HG02973 (cell line): ENCODE data around the gene TLNRD1.
"Not testable (repeated sequence)": the region's sequence is repeated elsewhere in the genome, so short reads cannot be mapped to it uniquely, and the experiment has no call there.

ENCODE experiments used
- ATAC-seq: cut with Tn5 transposase; IDR thresholded peaks from one replicate; pipeline ENCODE4 v1.9.1; 2021; ENCODE audit warnings: moderate library complexity; ENCODE audit not compliant: unreplicated experiment

The TLNRD1 gene

DNA sequence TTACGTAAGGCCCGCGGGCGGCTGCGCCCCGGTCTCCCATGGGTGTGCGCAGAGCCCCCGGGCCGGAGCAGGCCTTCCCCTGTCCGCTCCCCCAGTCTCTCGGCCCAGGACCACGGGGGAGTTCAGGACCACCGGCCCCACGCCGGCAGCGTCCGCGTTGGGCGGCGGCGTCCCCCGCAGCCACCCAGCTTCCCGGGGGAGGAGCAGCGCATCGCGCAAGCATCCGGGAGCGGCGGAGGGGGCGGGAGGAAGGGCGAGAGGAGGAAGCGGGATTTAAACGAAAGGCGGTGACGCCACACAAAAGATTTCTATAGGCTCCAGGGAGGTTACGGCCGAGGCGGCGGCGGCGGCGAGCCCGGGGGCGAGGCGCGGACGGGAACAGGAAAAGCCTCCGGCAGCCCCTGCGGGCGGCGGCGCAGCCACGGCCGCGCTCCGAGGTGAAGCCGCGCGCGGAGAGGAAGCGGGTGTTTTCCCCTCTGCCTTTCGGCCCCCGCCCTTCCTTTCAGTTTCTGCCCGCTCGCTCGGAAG lies at the start of gene TLNRD1:
Gene TLNRD1, plus strand, starts transcription at position 300 of the 528 bp plus-strand sequence. CDS start 1,349 bp downstream, outside the sequence.
- ATAC-seq, result peak; percentile 52

DNA sequence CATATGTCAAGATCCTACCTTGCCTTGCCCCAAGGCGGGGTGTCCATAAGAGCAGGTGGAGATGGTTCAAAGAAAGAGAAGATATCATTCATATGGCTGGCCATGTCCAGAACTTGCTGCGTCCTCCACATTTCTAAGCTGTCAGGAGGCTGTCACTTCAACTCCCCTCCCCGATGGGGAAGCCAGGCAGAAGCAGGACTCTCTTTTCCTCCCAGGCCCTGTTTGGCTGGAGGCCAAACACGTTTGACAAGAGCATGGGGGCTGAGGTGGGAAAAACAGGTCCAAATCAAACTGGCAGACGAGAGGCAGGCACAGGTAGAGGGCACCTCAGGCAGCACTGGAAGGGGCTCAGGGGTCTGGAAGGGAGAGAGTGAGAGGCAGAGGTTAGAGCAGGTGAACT lies 48.8 kb upstream of the TLNRD1 start:
- ATAC-seq, result no peak

DNA sequence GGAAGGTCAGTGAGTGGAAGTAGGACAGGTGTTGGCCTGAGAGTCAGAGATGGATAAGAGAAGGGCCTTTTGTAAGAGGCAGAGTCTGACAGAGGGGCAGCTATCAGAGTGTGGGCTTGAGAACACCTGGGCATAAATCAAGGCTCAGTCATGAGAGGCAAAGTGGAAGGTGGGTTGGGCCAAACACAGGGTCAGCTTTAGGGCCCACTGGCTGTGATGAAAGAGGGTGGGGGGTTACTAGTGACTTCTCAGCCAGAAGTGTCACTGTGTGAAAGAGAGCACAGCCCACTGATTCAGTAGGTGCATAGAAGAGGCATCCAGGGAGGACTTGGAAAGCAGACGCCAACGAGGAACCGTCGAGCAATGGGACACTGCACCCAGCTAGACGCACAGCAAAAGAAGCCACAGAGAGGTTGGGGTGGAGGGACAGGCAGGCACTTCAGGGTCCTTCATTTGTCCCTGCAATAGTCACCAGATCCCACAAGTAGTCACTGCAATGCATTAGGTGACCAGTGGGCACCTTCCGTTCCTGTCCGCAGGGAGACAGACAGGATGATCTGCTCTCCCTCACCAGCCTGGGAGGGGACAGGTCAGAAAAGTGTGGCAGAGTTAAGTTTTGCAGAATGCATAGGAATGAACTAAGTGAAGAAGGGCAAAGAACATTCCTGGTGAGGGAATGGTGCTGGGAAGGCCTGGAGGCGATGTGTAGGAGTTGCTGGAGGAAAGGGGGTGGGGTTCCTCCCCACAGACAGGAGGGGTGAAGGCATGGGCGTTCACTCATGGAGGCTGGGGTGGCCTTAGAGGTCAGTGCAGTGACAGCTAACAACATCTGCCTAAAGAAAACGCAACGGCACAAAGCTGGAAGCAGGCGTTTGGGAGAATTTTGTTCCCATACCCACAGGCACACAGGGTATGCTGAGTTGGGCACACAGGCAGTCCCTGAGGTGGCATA lies 47.4 kb upstream of the TLNRD1 start:
- no peak for ATAC-seq

DNA sequence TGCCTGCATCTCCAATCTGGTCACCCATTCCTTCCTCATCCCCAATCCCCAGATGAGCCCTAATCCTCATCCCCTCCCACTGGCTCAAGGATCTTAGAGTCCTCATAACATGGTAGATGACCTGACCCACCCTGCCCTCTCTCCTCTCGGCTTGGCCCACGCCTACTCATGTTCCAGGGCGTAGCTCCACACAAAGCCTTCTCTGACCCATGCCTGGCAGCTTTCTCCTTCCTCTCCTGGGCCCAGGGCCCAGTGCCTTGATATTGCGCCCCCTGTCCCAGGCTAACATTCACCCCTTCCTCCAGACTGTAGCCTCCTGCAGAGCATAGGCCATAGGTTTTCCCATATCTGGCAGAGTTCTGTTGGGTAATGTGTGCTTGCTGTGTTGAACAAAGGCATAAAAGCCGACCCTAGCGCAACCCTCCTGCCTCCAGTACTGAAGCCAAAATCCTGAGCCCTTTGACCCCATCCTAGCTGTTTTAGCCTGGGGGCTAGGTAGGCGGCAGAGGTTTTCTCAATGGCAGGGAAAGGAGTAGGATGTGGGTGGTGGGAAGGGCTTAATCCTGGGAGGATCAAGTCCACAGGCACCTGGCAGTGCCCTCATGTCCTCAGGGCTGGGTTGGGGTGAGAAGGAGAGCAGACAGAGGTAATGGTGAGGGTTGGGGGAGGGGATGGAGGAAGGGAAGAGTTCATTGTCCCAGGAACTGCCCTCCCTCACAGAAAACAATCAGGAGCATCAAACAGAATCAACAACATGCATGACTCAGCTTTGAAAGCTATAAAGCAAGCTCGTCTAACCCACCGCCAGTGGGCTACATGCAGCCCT lies 46.6 kb upstream of the TLNRD1 start:
- ATAC-seq, result no peak

DNA sequence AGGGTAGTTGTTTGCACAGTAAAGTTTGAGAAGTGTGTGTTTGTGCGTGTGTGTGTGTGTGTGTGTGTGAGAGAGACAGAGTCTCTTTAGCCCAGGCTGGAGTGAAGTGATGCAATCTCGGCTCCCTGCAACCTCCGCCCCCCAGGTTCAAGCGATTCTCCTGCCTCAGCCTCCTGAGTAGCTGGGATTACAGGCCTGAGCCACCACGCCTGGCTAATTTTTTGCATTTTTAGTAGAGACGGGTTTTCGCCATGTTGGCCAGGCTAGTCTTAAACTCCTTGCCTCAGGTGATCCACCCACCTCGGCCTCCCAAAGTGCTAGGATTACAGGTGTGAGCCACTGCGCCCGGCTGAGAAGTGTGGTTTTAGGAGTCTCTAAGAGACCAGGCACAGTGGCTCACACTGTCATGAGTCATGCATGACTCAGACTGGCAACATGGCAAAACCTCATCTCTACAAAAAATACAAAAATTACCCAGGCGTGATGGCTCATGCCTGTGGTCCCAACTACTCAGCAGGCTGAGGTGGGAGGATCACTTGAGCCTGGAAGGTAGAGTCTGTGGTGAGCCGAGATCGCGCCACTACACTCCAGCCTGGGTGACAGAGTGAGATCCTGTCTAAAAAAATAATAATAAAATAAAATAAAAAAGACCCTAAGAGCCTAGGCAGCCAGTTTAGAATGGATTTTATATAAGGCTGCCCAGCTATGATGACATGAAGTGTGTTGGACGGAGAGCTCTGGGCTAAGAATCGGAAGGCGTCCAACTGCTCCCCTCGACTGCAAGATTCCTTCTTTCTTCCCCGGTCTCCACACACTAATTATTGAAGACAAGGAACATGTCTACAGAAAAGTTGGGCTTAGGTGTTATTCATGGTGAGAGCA lies 44.9 kb upstream of the TLNRD1 start:
- not testable (repeated sequence) for ATAC-seq

DNA sequence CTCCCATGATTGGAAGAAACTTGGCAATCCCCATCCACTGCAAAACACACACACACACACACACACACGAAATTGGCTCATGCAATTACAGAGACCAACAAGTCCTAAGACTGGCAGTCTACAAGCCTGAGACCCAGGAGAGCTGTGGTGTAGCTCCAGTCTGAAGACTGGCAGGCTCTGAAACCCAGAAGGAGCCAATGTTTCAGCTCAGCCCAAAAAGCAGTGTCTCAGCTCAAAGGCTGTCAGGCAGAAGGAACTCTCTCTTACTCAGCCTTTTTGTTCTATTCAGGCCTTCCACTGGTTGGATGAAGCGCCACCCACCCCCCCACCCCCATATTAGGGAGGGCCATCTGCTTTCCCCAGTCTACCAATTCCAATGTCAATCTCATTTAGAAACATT lies 43.2 kb upstream of the TLNRD1 start:
- ATAC-seq, result no peak

DNA sequence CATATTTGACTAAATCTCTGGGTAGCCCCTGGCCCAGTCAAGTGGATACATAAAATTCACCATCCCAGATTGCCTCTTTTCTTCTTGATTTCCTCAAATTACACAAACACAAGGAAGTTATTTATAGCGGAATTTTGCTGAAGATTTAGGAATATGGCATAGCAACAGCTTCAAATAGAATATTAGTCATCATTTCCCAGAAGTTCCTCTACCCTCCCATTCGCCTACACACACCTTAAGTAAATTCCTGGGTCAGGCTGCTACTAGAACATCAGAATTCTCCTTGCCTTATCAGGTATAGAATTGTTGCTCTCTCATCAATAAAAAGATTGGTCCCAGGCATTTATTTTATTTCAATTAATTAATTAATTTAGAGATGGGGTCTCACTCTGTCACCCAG lies 42.7 kb upstream of the TLNRD1 start:
- no peak for ATAC-seq

DNA sequence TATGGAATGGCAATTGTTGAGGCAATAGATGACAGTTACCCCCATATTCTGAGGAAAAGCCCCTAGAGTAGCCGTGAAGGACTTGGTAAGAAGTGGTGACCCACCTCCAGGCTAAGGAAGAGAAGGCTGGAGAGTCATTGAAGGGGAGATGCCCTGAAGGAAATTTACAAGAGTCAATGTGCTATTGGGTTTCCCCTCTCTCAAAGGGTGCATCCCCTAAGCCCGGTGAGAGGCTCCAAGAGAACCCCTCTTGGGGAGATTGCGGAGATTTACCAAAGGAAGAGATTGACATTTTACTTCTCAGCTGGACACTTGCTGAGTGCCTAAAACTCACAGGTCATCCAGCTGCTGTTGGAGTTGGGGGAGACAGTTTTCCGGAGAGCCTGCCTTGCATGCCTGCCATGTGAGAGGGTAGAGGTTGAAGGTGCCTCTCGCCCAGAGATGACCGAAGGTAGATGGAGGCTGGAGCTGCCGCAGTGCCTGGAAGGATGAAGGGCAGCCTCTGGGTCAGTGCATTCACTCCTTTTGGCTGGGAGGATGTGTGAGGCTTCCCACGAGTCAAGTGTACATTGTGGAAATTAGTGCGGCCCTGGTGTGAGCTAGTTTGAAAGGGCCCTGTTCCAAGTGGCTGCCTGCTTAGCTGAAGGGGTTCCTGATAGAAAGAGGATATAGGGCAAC lies 41.8 kb upstream of the TLNRD1 start:
- no peak for ATAC-seq

DNA sequence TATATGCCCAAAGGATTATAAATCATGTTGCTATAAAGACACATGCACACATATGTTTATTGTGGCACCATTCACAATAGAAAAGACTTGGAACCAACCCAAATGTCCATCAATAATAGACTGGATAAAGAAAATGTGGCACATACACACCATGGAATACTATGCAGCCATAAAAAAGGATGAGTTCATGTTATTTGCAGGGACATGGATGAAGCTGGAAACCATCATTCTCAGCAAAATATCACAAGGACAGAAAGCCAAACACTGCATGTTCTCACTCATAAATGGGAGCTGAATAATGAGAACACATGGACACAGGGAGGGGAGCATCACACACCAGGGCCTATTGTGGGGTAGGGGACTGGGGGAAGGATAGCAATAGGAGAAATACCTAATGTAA lies 35.3 kb upstream of the TLNRD1 start:
- ATAC-seq, result not testable (repeated sequence)

DNA sequence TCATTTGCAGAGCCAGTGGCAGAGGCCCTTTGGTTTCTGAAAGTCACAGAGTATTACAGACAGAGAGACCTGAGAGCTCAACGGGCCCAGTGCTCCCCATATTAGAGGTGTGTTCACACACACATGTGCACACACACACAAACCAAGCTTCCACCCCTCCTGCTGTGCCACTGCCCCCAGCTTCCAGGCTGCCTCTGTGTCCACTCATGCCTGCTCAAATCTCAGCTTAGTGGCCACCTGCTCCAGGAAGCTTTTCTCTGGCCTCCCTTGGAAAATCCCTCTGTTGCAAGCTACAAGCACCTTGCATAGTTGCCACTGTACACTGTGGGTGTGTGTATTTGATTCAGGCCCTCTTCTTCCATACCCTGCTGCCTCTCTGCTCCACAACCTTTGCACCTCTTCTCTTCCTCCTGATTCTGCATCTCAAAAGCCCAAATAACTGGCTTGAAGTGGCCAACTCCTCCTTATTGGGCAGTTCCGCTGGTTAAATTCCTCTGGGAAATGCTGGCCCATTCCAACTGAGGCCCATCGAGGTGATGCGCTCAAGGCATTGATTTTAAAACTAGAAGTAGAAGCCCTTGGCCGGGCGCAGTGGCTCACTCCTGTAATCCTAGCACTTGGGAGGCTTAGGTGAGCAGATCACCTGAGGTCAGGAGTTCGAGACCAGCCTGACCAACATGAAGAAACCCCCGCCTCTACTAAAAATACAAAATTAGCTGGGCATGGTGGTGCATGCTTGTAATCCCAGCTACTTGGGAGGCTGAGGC lies 34.1 kb upstream of the TLNRD1 start:
- ATAC-seq, result no peak

DNA sequence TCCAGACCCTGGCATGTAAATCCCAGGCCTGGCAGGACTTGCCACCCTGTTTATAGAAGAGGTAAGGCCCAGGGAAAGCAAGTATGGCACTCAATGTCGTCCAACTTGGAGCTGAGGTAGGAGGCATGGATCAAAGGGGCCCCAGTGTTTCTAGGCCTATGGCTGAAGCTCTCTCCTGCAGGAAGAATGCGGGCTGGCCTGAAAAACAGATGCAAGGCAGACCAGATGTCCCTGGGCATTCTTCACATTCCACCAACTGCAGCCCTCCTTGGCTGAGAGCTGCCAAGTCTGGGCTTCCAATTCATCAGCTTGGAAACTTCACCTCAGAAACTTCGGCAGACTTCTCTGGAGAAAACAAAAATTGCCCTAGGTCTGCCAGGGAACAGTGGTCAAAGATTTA lies 33.3 kb upstream of the TLNRD1 start:
- no peak for ATAC-seq

DNA sequence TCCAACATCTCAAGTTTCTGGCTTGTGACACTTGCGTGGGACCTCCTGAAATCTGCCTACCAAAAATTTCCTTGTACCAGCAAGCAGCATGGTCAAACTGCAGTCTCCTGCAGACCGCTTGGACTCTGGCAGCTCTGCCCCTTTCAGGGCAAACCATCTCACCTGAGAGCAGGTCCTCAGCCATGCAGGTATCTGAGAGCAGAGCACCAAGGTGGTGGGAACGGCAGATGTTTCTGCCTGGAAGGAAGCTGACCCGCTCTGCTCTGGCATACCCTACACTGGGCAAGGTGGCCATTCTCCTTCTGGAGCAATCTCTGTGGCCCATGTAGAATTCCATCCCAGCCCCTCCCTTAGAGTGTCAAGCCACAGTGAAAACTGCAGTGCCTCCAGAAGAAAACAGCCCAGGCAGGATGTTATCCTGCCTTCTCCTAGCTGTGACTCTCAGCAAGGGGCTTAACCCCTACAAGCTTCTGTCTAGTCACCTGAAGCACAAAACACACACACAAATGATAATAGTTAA lies 32.7 kb upstream of the TLNRD1 start:
- no peak for ATAC-seq

DNA sequence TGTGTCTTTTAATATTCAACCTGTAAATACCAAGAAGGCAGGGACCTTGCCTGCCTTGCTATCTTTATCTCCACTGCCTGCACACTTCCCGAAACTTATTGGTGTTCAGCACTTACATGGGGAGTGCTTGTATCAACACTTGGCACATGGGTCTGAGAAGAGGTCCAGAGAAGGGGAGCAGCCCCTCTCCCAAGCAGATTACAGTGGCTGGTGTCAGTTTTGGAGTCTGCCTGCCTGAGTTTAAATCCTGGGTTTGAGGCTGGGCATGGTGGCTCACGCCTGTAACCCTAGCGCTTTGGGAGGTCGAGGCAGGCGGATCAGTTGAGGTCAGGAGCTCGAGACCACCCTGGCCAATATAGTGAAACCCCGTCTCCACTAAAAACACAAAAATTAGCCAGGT lies 31.4 kb upstream of the TLNRD1 start:
- no peak for ATAC-seq

DNA sequence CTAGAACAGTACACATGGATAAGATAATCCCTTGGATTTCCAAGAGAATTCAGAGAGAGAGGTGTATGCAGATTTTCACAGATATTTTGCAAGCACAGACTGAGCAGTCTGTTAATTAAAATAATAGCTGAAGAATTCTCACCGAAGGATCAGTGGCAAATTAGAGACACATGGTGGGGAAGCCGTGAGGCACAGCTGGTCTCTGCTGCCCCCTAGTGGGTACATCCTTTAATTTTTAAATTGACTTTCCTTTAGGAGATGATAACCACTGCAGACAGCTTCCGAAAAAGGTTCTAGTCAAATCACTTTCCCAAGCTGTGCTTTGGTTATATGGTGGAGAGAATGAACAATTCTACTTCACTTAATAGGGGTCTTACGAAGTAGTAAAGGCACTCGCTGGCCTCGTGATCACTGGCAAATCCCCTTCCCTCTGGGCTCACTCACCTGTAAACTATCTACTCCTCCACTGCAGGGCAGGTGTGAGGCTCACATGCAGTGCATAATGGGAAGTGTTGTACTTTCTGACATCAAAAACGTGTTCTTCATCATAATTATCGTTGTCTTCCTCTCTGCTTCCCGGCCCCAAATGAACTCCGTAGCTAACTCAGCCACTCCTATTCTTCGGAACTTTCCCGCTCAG lies 30.6 kb upstream of the TLNRD1 start:
- ATAC-seq, result no peak

DNA sequence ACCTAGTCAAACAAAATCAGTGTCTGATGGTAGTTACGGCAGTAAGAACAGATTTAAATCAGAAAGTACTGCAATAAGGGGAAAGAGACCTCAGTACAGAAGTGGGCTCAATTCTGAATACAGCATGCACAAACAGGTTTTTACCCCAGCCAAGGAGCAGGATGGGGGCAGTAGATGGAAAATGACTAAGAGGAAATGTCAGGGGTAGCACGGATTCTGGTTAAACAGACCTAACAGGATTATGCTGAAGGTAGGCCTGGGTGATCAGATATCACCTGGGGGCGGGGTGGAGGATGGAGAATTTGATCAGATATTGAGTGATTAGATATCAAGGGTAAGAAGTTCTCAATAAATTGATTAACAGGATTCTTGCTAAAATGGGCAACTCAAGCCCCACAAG lies 30.1 kb upstream of the TLNRD1 start:
- no peak for ATAC-seq

DNA sequence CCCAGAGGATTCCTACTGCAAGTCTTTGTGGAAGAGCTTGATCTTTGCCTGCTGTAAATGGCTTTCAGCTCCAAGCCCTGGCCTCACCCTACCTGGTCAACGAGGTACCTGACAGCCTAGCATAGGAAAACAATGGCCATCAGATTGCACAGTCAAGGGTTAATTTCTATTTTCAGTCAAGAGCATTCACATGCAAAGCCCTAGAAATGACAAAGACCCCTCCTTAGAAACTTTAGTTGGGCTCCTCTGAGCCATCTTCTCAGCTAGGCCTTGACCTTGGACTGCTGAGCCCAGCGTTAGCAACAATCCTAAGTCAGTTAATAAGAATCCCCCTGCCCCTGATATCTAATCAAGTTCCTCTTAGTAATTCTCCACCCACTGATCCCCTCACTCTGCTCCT lies 29.6 kb upstream of the TLNRD1 start:
- no peak for ATAC-seq

DNA sequence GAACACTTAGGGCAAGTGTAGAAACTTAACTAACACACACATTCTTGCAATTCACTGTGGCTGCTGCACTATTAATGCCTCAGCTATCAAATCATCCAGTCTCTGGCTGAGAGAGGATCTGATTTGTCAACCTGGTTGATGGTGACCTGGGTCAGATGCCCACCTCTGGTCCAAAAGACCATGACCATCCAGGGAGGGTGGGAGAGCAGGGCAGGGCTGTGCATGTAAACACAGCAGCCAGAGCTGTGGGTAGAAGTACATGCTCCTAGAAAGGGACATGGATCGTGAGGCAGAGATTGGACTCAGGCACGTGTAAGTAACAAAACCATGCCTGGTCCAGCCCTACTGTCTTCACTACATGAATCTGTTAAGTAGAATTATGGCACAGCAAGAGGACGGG lies 28.4 kb upstream of the TLNRD1 start:
- no peak for ATAC-seq

DNA sequence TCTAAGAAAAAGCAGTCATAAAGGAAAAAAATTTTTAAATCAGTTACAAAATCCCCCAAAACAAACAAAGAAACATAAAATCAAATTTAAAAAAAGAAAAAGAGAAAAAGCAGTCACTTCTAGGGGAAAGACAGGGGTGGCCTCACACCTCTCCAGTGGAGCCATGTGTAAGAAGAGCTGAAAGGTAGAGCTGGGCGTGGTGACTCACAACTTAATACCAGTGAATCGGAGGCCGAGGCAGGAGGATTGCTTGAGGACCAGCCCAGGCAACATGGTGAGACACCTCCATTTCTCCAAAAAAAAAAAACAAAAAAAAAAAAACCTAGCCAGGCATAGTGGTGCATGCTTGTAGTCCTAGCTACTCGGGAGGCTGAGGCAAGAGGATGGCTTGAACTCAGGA lies 25.8 kb upstream of the TLNRD1 start:
- ATAC-seq, result no peak

DNA sequence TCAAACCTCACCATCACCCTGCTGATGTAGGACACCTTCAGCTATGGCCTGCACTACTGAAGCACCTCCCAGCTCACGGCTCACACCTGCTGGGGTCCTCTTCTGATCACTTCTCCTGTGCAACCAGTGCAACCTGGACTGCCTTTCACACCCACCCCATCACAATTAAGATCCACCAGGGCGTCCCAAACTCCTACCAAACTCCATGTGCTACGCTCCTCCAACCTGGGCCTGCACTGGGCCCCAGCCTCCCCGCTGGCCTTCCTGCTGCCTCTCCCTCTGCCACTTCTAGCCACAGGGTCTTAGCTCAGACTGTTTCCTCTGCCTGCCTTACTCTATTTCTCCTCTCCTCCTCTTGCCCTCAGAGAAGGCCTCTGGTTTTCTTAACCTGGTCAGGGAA lies 23.9 kb upstream of the TLNRD1 start:
- ATAC-seq, result no peak
